ENCODE measurements around the gene ACVR2B.

Gene ACVR2B

GRCh38 chr3:38453075-38453912, at the start of gene ACVR2B:
Gene ACVR2B (plus strand): TSS chr3:38453890. CDS start chr3:38454323, 433 bp downstream.
- TF ChIP-seq MAX (IDR thresholded peaks at IDR 0.05), result peak; percentile 49; the same call in 1 of the 2 replicates
- TF ChIP-seq EGR1 (IDR thresholded peaks at IDR 0.05), result no peak
- 0 out of 2 replicates have a peak, but pooled peaks have one; percentile 71 for TF ChIP-seq YY1 (IDR thresholded peaks at IDR 0.05; ENCODE audit: low read depth)
- TF ChIP-seq CREB1 (IDR thresholded peaks at IDR 0.05; ENCODE audit: low read depth), result no peak
- no peak for TF ChIP-seq RAD21 (IDR thresholded peaks at IDR 0.05; ENCODE audit: low read depth)
- TF ChIP-seq TAF1 (IDR thresholded peaks at IDR 0.05; ENCODE audit: low read depth), result peak; percentile 63; the same call in 1 of the 2 replicates

DNA sequence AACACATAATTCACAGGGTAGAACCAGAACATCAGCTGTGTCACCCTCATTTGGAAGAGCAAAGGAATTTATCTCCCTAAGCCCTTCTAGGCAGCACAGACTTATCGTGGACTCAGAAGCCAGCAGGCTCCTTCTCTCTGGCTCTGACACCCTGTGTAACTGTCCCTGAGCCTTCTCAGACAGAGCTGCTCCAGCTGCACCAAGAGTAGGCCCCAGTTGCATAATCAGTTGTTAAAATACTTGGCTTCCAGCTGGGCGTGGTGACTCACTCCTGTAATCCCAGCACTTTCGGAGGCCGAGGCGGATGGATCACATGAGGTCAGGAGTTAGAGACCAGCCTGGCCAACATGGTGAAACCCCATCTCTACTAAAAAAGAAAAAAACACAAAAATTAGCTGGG, 49.4 kb upstream of the ACVR2B start:
- TF ChIP-seq TEAD4 (IDR thresholded peaks at IDR 0.05) (no peak), CEBPB (IDR thresholded peaks at IDR 0.05) (peak; percentile 42; the same call in 1 of the 2 replicates), EP300 (IDR thresholded peaks at IDR 0.05; ENCODE audit: borderline replicate concordance) (no peak), RAD21 (IDR thresholded peaks at IDR 0.05; ENCODE audit: low read depth) (no peak)

GRCh38 chr3:38411591-38411990, 42.1 kb upstream of the ACVR2B start:
- TF ChIP-seq USF1 (IDR thresholded peaks at IDR 0.05) (no peak), TAF1 (IDR thresholded peaks at IDR 0.05; ENCODE audit: low read depth) (no peak), CEBPB (IDR thresholded peaks at IDR 0.05) (no peak), ZBTB7A (IDR thresholded peaks at IDR 0.05; ENCODE audit: low read depth) (no peak), CREB1 (IDR thresholded peaks at IDR 0.05; ENCODE audit: low read depth) (no peak), MAX (IDR thresholded peaks at IDR 0.05) (no peak), FOXM1 (IDR thresholded peaks at IDR 0.05; ENCODE audit: borderline replicate concordance, low read depth) (no peak), TCF12 (IDR thresholded peaks at IDR 0.05; ENCODE audit: low read depth) (no peak), RAD21 (IDR thresholded peaks at IDR 0.05; ENCODE audit: low read depth) (no peak), TEAD4 (IDR thresholded peaks at IDR 0.05) (no peak), YY1 (IDR thresholded peaks at IDR 0.05; ENCODE audit: low read depth) (no peak), NFIC (IDR thresholded peaks at IDR 0.05) (no peak), EGR1 (IDR thresholded peaks at IDR 0.05) (no peak), REST (IDR thresholded peaks at IDR 0.05; ENCODE audit: low read depth) (no peak), EP300 (IDR thresholded peaks at IDR 0.05; ENCODE audit: borderline replicate concordance) (no peak)

GRCh38 chr3:38421679-38422336, 31.9 kb upstream of the ACVR2B start:
- no peak for TF ChIP-seq FOXM1 (IDR thresholded peaks at IDR 0.05; ENCODE audit: borderline replicate concordance, low read depth)
- no peak for TF ChIP-seq ZBTB7A (IDR thresholded peaks at IDR 0.05; ENCODE audit: low read depth)
- TF ChIP-seq NFIC (IDR thresholded peaks at IDR 0.05), result no peak
- TF ChIP-seq CEBPB (IDR thresholded peaks at IDR 0.05), result no peak
- TF ChIP-seq MAX (IDR thresholded peaks at IDR 0.05), result no peak
- TF ChIP-seq YY1 (IDR thresholded peaks at IDR 0.05; ENCODE audit: low read depth), result no peak
- TF ChIP-seq CREB1 (IDR thresholded peaks at IDR 0.05; ENCODE audit: low read depth), result no peak
- no peak for TF ChIP-seq EGR1 (IDR thresholded peaks at IDR 0.05)
- no peak for TF ChIP-seq TEAD4 (IDR thresholded peaks at IDR 0.05)
- no peak for TF ChIP-seq USF1 (IDR thresholded peaks at IDR 0.05)
- TF ChIP-seq TAF1 (IDR thresholded peaks at IDR 0.05; ENCODE audit: low read depth), result no peak
- no peak for TF ChIP-seq REST (IDR thresholded peaks at IDR 0.05; ENCODE audit: low read depth)
- no peak for TF ChIP-seq EP300 (IDR thresholded peaks at IDR 0.05; ENCODE audit: borderline replicate concordance)
- no peak for TF ChIP-seq RAD21 (IDR thresholded peaks at IDR 0.05; ENCODE audit: low read depth)
- TF ChIP-seq TCF12 (IDR thresholded peaks at IDR 0.05; ENCODE audit: low read depth), result no peak

DNA sequence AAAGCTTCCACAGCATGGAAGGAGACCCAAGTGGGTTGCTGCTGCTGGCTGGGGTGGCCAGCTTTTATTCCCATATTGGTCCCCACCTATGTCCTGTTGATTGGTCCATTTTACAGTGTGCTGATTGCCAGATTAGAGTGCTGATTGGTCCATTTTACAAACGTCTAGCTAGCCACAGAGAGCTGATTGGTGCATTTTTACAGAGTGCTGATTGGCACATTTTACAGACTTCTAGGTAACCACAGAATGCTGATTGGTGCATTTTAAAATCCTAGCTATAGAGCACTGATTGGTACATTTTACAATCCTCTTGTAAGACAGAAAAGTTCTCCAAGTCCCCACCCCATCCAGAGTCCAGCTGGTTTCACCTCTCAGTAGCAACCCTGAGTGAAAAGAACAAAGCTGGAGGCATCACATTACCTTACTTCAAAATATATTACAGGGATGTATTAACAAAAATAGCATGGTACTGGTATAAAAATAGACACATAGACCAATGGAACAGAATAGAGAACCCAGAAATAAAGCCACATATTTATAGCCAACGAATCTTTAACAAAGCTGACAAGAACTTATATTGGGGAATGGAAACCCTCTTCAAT, 7.5 kb upstream of the ACVR2B start:
- TF ChIP-seq EP300 (IDR thresholded peaks at IDR 0.05; ENCODE audit: borderline replicate concordance), result no peak
- TF ChIP-seq CREB1 (IDR thresholded peaks at IDR 0.05; ENCODE audit: low read depth), result no peak
- TF ChIP-seq YY1 (IDR thresholded peaks at IDR 0.05; ENCODE audit: low read depth), result no peak
- no peak for TF ChIP-seq ZBTB7A (IDR thresholded peaks at IDR 0.05; ENCODE audit: low read depth)
- TF ChIP-seq TEAD4 (IDR thresholded peaks at IDR 0.05), result no peak
- no peak for TF ChIP-seq RAD21 (IDR thresholded peaks at IDR 0.05; ENCODE audit: low read depth)
- no peak for TF ChIP-seq MAX (IDR thresholded peaks at IDR 0.05)
- TF ChIP-seq USF1 (IDR thresholded peaks at IDR 0.05), result no peak
- TF ChIP-seq TCF12 (IDR thresholded peaks at IDR 0.05; ENCODE audit: low read depth), result no peak
- no peak for TF ChIP-seq NFIC (IDR thresholded peaks at IDR 0.05)
- no peak for TF ChIP-seq CEBPB (IDR thresholded peaks at IDR 0.05)
- TF ChIP-seq EGR1 (IDR thresholded peaks at IDR 0.05), result no peak
- TF ChIP-seq REST (IDR thresholded peaks at IDR 0.05; ENCODE audit: low read depth), result no peak
- TF ChIP-seq FOXM1 (IDR thresholded peaks at IDR 0.05; ENCODE audit: borderline replicate concordance, low read depth), result no peak
- TF ChIP-seq TAF1 (IDR thresholded peaks at IDR 0.05; ENCODE audit: low read depth), result no peak
